ENCODE measurements around the gene GDF2.

GDF2 gene

DNA sequence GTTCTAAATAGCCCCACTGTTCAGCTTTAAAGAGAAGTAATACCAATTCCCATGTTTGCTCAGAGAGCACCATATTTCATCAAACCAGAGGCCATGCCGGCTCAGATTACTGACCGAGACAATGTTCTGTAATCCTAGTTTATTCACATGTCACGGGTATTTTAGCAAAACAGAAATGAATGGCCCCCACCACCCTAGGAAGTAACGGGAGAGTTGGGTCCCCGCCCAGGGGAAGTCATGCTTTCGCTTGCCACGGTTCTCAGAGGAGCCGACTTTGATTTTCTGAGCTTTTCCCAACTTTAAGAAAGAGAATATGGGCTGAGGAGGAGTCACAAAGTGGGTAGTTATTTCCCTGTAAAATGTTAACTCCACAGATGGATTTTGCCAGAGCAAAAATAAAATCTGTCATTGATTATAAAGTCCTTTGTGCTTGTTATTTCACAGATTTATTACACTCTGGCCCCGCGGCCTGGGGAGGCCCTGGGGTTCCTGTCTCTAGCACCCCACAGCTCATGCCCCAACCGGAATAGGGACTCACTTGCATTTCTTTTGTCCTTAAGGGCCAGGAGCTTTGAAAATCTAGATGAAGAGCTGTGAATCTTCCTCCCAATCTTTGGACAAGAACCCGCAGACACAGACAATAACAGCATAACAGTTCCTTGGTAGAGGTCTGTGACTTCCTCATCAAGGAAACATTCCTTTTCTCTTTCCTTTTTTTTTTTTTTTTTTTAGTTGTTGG is 25.9 kb upstream of the GDF2 start:
- no peak overlapping the region for H3K4me3 ChIP-seq (ENCODE audit: control insufficient read depth, low read depth, low read length)
- TF ChIP-seq, protein P1, sequence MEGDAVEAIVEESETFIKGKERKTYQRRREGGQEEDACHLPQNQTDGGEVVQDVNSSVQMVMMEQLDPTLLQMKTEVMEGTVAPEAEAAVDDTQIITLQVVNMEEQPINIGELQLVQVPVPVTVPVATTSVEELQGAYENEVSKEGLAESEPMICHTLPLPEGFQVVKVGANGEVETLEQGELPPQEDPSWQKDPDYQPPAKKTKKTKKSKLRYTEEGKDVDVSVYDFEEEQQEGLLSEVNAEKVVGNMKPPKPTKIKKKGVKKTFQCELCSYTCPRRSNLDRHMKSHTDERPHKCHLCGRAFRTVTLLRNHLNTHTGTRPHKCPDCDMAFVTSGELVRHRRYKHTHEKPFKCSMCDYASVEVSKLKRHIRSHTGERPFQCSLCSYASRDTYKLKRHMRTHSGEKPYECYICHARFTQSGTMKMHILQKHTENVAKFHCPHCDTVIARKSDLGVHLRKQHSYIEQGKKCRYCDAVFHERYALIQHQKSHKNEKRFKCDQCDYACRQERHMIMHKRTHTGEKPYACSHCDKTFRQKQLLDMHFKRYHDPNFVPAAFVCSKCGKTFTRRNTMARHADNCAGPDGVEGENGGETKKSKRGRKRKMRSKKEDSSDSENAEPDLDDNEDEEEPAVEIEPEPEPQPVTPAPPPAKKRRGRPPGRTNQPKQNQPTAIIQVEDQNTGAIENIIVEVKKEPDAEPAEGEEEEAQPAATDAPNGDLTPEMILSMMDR (IDR thresholded peaks at IDR 0.05; ENCODE audit: control insufficient read depth, insufficient read depth, low read depth, low read length, missing control alignments) = no peak
- DNase-seq (ENCODE audit: low read depth) = no peak

DNA sequence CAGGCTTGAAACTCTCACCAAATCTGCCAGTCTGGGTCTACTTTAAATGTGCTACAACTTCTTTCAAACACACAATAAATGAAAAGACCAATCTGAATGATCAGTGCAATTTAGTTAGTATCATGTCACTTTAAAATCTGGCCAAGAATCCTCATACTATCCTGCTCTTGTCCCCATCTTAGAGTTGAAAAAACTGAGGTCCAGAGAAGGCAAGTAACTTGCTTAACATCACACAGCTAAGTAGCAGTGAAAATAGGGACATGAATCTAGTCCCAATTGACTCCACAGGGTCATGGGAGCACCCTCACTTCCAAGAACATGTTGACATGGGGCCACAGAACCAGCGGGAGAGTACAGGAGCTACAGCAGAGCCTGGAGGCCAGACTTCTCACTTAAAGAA is 25.3 kb upstream of the GDF2 start:
- no peak overlapping the region for H3K4me3 ChIP-seq (ENCODE audit: control insufficient read depth, low read depth, low read length)
- DNase-seq (ENCODE audit: low read depth) = no peak
- TF ChIP-seq, protein P1 (IDR thresholded peaks at IDR 0.05; ENCODE audit: control insufficient read depth, insufficient read depth, low read depth, low read length, missing control alignments) = no peak

DNA sequence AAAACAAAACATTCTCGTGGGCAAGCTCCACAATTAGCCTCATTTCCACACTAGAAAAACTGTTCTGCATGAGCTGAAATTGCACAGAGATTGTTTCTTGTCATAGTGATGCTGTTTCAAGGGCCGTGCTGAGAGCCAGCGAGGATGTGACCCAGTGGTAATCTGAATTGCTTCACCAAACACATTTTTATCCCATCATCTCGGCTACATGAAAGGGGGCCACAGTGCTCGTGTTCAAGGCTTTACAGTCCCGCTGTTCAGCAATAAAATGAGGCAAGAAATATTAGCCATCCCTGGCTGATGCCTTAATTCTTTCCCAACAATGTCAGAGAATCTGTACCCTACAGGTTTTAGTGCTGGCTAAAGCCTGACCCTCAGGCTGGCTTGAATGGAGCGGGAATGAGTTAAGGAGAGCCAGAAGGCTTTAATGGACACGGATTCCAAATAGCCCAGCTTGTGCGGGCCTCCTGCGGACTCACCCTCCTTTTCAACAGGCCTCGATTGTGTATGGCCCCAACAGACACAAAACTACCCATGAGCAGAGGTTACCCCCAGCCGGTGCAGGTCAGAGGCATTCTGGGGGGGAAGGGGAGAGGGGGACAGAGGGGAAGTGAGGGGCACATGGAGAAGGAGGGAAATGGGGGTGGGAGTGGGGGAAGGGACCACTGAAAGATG is 24.3 kb upstream of the GDF2 start:
- DNase-seq (ENCODE audit: low read depth) = no peak
- TF ChIP-seq, protein P1 (IDR thresholded peaks at IDR 0.05; ENCODE audit: control insufficient read depth, insufficient read depth, low read depth, low read length, missing control alignments) = no peak
- H3K4me3 ChIP-seq (ENCODE audit: control insufficient read depth, low read depth, low read length) = no peak overlapping the region

DNA sequence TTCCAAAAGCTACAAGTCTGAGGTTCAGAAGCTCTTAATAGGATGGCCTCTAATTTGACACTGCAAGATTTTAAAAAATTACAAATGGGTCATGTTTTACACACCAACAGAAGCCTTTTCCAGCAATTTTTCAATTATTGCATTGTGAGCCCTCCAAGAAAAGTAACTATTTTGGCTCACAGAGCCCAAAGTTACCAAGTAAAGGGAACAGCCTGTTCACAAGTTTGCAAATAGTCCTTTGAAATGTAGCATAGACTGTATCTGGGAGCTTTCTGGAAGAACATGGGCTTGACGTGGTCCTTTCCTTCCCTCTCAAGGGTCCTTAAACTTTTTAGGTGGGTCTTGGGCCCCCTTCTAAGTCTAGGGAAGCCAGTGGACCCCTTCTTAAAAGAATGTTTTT is 23.5 kb upstream of the GDF2 start:
- TF ChIP-seq, protein P1 (IDR thresholded peaks at IDR 0.05; ENCODE audit: control insufficient read depth, insufficient read depth, low read depth, low read length, missing control alignments) = no peak
- no peak for DNase-seq (ENCODE audit: low read depth)
- no peak overlapping the region for H3K4me3 ChIP-seq (ENCODE audit: control insufficient read depth, low read depth, low read length)

DNA sequence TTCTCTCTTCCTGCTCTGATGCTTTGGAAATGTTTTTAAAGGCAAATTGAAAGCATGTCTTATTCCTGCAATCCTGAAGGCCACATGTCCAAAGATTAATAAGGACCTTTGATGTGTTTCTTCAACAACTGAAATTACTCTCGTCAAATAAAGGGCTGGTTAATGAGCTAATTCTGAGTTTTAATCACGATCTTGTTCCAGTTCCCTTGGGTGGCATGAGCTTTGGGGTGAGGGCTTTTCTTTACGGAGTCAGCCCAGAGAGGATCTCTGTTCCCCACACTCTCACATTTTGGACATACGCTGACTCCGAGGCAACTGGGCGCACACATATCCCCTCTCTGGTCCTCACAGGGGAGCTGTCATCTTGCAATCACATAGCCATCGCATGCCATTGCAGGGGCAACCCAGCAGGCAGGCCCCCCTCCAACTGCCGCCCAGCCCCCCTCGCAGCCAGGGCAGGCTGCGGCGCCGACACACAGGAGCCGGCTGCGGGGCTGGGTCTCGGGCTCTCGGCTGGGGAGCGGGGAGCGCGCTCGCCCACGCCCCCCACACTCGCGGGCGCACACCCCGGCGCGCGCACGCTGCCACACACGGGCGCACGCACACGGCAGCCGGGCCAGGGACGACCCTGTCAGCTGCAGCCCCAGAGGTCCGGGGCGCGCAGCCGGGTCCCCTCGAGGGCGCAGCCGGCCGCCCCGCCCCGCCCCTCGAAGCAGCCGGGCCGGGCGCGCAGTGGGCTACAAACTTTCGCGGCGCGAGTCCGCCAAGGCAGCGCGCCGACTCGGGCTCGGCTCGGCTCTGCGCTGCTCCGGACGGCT is 22.4 kb upstream of the GDF2 start, which contains the start of gene GDF10:
GDF10 (plus strand) TSS at position 587 of the 818 bp plus-strand sequence. CDS start 455 bp downstream, outside the sequence.
- no peak within 1 kb of the TSS for H3K4me3 ChIP-seq (ENCODE audit: control insufficient read depth, low read depth, low read length)
- no peak for DNase-seq (ENCODE audit: low read depth)
- TF ChIP-seq, protein P1 (IDR thresholded peaks at IDR 0.05; ENCODE audit: control insufficient read depth, insufficient read depth, low read depth, low read length, missing control alignments) = no peak

DNA sequence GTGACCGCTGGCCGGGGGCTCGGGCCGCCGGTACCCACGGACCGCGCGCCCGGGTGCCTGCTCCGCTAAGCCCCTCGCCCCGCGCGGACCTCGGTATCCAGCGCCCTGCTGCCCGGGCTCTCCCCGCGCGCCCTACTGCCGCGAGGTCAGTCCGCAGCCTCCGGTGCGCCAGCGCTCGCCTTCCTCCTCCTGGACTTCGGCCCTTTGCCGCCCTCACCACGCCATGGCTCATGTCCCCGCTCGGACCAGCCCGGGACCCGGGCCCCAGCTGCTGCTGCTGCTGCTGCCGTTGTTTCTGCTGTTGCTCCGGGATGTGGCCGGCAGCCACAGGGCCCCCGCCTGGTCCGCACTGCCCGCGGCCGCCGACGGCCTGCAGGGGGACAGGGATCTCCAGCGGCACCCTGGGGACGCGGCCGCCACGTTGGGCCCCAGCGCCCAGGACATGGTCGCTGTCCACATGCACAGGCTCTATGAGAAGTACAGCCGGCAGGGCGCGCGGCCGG is 21.8 kb upstream of the GDF2 start:
- no peak overlapping the region for H3K4me3 ChIP-seq (ENCODE audit: control insufficient read depth, low read depth, low read length)
- no peak for DNase-seq (ENCODE audit: low read depth)
- TF ChIP-seq, protein P1 (IDR thresholded peaks at IDR 0.05; ENCODE audit: control insufficient read depth, insufficient read depth, low read depth, low read length, missing control alignments) = no peak

Measured in AG09309 (cell line).